Prostate gland (tissue), 2 donors: ENCODE measurements around the gene UNK. TPM values are rescaled to one million over a fixed set of nuclear protein-coding genes. Genes with fewer than 3 reads are reported as not detected.

Experiments used
- DNase-seq: peaks from one replicate; pipeline ENCODE4 v3.0.0-alpha.2; 2019; ENCODE audit warnings: low spot score
- H3K27ac ChIP-seq, 2 donors: fragments of 200-600 bp; sonication (generic); 2 replicates each; pipeline ENCODE4 v1.5.1; 2017 to 2019
- H3K27me3 ChIP-seq: fragments of 200-600 bp; sonication (generic); replicated peaks from 2 replicates; pipeline ENCODE4 v1.5.1; 2019; ENCODE audit not compliant: insufficient read depth
- H3K36me3 ChIP-seq, 2 donors: fragments of 200-600 bp; sonication (generic); 1 replicate in 1 of 2; 2 replicates in 1 of 2; pipeline versions ENCODE4 v1.5.1 to v1.8.1; 2017 to 2019
- H3K4me1 ChIP-seq: fragments of 200-600 bp; sonication (generic); replicated peaks from 2 replicates; pipeline ENCODE4 v1.5.1; 2019
- H3K4me3 ChIP-seq, 2 donors: fragments of 200-600 bp; sonication (generic); 2 replicates each; pipeline ENCODE4 v1.5.1; 2017 to 2019
- H3K9me3 ChIP-seq: fragments of 200-600 bp; sonication (generic); 2 replicates; pipeline ENCODE4 v1.5.1; 2017
- POLR2A ChIP-seq: fragments of 450-650 bp; IDR thresholded peaks from one replicate; pipeline ENCODE4 v1.6.1; 2016; ENCODE audit warnings: antibody characterized with exemption, mild to moderate bottlenecking
- POLR2AphosphoS5 ChIP-seq: sonication (generic); formaldehyde crosslinking; IDR thresholded peaks from one replicate; pipeline ENCODE4 v1.6.1; 2017; ENCODE audit warnings: antibody characterized with exemption
- WGBS: methylation state at CpG from one replicate; pipeline ENCODE4 v1.1.5; 2018; 5-methylcytosine and 5-hydroxymethylcytosine counted together
- intact Hi-C: fragments of 100-400 bp; cut with DNase I; formaldehyde crosslinking; loops from one replicate; pipeline ENCODE4 v1.14.2; 2022
- total RNA-seq, 2 donors: library from RNA; depleted of rRNA; stranded (reverse); fragments of >200 nt; gene quantifications; one replicate each; pipeline ENCODE4 v1.1.0, GENCODE V29; 2016
- TF ChIP-seq, protein P1 (sequence below), 4 experiments: fragments of 200-600 bp in 2 of 4; fragments of 450-650 bp in 2 of 4; sonication (generic) in 2 of 4; IDR thresholded peaks; 1 replicate in 3 of 4; 2 replicates in 1 of 4; pipeline ENCODE4 v1.5.1; 2016 to 2019; ENCODE audit warnings: antibody characterized with exemption in 4 of 4, mild to moderate bottlenecking in 2 of 4, moderate library complexity in 2 of 4

Gene UNK
- total RNA-seq, 2 donors from 2014 or later = 68.9 to 72.5 TPM

DNA sequence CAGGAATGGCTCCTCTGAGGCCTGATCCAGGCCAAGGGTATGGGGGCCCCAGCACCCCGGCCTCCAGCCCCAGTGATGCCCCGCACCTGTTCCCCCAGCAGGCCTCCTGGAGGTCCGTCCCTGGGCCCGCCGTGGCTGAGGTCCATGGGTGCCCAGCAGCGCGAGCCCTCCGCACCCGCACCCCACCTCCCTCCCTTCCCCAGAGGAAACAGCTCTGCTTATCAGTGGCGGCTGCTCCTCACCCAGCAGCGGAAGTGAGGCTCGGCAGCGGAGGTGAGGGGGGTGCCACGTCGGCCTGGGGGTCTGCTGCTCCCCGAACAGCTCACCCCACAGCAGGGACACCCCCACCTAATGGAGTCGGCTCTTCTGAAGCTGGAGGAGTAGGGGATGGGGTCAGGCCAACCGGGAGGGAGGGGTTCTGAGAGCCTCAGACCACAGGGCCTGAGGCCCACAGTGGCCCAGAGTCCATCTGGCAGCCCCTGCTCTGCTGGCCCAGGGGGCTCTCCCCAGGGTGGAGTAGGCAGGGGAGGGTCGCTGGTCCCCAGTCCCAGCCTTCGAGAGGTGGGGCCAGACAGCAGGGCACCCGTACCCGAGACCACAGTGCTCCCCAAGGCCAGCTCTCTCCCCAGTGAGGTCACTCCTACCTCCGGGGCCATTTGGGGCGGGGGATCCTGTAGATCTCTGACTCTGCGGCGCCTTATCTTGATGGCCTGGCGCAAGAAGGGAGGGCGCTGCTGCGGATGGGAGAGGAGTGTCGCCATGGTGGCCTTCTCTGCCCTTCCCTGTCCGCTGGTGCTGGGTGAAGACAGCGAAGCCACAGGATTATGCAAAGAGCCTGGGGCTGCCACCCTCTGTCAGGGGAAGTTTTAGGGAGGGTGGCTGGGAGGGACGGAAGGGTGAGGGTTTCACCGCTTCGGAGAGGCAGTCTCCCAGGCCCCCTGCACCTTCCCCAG is 59.2 kb downstream of the UNK start, which contains the start of gene UNC13D:
UNC13D (minus strand) TSS at position 828 of the 953 bp plus-strand sequence; CDS start at position 761, 67 bp downstream.
- H3K4me3 ChIP-seq = peak within 1 kb of the TSS in 1 of 2 donors; percentile 3
- no peaks in the 10 kb centered on the region for H3K27me3 ChIP-seq
- H3K9me3 ChIP-seq = no peaks in the 10 kb centered on the region
- H3K27ac ChIP-seq = peak within 1 kb of the TSS; percentile 84 to 86
- H3K36me3 ChIP-seq = peaks cover 16 to 22% of the 10 kb centered on the region in 2 donors
- no peak for DNase-seq
- WGBS = 69% methylated on average over 33 of the region's 35 CpGs
- intact Hi-C loops = no loop called here
- peaks cover 16% of the 10 kb centered on the region for H3K4me1 ChIP-seq
- TF ChIP-seq, protein P1, sequence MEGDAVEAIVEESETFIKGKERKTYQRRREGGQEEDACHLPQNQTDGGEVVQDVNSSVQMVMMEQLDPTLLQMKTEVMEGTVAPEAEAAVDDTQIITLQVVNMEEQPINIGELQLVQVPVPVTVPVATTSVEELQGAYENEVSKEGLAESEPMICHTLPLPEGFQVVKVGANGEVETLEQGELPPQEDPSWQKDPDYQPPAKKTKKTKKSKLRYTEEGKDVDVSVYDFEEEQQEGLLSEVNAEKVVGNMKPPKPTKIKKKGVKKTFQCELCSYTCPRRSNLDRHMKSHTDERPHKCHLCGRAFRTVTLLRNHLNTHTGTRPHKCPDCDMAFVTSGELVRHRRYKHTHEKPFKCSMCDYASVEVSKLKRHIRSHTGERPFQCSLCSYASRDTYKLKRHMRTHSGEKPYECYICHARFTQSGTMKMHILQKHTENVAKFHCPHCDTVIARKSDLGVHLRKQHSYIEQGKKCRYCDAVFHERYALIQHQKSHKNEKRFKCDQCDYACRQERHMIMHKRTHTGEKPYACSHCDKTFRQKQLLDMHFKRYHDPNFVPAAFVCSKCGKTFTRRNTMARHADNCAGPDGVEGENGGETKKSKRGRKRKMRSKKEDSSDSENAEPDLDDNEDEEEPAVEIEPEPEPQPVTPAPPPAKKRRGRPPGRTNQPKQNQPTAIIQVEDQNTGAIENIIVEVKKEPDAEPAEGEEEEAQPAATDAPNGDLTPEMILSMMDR (IDR thresholded peaks at IDR 0.05) = no peak
- peak; percentile 11 for TF ChIP-seq POLR2A

DNA sequence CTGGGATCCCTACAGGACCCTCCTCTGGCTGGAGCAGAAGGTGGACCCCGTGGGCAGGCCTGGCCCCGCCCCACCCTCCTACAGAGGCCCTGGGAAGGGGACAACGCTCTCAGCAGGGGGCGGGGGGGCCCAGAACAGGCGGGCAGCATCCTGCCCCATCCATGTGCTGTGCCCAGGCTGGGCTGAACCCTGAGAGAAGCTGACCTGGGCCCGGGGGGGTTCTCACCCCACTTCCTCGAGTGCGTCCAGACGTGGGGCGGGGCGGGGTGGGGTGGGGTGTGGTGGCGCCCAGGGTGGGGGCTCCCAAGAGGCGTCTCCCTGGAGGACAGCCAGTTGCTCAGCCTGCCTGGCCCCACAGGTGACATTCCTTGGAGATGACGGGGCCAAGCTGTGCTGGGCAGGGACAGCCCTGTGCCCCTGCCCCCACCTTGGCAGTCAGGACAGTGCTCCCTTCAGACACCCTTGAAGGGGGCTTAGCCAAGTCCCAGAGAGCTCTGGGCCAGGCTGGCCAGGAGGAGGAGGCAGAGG is 60.0 kb downstream of the UNK start:
- H3K9me3 ChIP-seq = no peaks in the 10 kb centered on the region
- no peaks in the 10 kb centered on the region for H3K27me3 ChIP-seq
- peak overlapping the region; percentile 84 to 86 for H3K27ac ChIP-seq
- peaks cover 16% of the 10 kb centered on the region for H3K4me1 ChIP-seq
- H3K36me3 ChIP-seq = peaks cover 19 to 27% of the 10 kb centered on the region in 2 donors
- no peak overlapping the region for H3K4me3 ChIP-seq
- peak; percentile 81 for DNase-seq
- TF ChIP-seq POLR2AphosphoS5 (no peak), POLR2A (no peak)
- TF ChIP-seq, protein P1 (IDR thresholded peaks at IDR 0.05) = no peak
- intact Hi-C loops = no loop called here
- WGBS = 11% methylated on average over 8 of the region's 14 CpGs

DNA sequence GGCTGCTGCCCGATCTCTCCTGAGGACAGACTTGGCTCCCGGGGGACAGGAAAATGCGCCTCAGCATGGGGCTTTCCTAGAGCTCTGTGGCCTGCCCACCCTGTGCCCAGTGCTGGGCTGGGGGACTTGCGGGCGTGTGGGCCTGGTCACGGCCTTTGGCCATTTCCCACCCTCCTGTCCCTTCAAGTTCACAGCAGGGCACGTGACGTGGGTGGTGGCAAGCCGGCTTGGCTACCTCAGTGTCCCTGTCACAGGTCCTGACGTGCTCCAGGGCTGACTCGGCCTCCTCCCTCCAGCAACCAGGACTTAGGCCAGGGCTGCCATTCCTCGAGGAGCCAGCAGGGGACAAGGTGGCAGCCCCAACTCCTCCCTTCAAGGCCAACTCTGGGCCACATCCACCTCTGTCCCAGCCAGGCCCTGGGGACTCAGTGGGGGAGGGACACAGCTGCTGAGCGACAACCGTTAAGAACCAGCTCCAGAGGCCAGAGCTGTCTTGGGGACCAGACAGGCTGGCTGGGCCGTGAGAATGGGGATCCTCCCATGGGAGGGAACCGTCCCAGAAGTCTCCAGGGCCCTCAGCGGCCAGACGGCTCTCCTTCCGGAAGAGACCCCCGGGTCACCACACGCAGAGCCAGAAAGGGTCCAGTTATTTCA is 60.6 kb downstream of the UNK start:
- peaks cover 16% of the 10 kb centered on the region for H3K4me1 ChIP-seq
- 18% methylated on average over 12 of the region's 21 CpGs for WGBS
- peaks cover 23 to 31% of the 10 kb centered on the region in 2 donors for H3K36me3 ChIP-seq
- intact Hi-C loops = no loop called here
- H3K9me3 ChIP-seq = no peaks in the 10 kb centered on the region
- H3K27ac ChIP-seq = peak overlapping the region; percentile 84 to 86
- no peak overlapping the region for H3K4me3 ChIP-seq
- DNase-seq = peak; percentile 92
- no peaks in the 10 kb centered on the region for H3K27me3 ChIP-seq
- TF ChIP-seq, protein P1 (IDR thresholded peaks at IDR 0.05) = peak; percentile 60 to 98 (median 89)
- TF ChIP-seq POLR2AphosphoS5 (peak; percentile 83), POLR2A (peak; percentile 37)

DNA sequence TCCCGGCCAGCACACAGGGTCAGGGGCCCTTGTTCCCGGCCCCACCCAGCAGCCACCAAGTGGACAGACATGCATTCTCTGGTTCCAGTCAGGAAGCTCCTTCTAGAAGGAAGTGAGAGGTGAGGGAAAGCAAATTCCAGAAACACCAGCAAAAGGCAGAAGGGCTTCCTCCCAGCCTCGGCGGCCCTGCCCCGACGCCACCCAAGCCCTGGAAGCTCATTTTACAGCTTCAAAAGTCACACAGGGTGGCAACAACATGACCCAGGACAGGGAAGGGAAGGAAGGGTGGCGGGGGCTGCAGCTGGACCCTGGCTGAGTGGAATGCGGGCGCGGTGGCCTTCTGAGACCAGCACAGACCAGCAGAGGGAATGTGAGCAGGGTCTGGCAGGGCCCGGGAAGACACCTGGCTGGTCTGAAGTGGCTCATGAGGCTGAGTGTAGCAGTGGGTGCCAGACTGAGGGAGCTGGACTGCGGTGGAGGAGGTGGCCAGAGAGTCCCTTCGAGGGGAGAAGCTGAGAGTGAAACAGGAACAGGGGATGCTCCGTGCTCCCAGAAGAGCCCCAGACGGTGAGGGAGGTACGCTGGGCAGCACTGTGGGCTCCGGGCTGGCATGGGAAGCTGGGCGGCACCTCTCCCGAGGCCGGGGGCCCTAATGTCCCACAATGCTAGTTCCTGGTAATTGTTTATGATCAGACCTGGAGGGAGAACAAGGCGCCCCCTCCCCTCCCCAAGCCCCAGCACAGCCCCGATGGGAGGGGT is 61.5 kb downstream of the UNK start:
- H3K4me3 ChIP-seq = no peak overlapping the region
- no peaks in the 10 kb centered on the region for H3K27me3 ChIP-seq
- TF ChIP-seq POLR2A (no peak), POLR2AphosphoS5 (no peak)
- TF ChIP-seq, protein P1 (IDR thresholded peaks at IDR 0.05) = no peak
- peak overlapping the region; percentile 84 to 86 for H3K27ac ChIP-seq
- H3K9me3 ChIP-seq = no peaks in the 10 kb centered on the region
- intact Hi-C loops = no loop called here
- no peak for DNase-seq
- WGBS = 71% methylated on average over 22 of the region's 22 CpGs
- peaks cover 16% of the 10 kb centered on the region for H3K4me1 ChIP-seq
- peaks cover 31 to 40% of the 10 kb centered on the region in 2 donors for H3K36me3 ChIP-seq
